RWPE1 (cell line): Measurements from ENCODE around the gene STYK1.

Experiments
- CTCF ChIA-PET: fragments of 350-600 bp; sonication (Branson Sonifier 250); formaldehyde crosslinking; extraction: SDS; loops from one replicate; lab custom pipeline; 2021; lab: Yijun Ruan, JAX
- POLR2A ChIA-PET: fragments of 400-600 bp; formaldehyde crosslinking; extraction: SDS; loops from one replicate; lab custom pipeline; 2020; ENCODE audit warnings: antibody characterized with exemption; ENCODE audit not compliant: low non-redundant PET; lab: Yijun Ruan, JAX
- DNase-seq: peaks from one replicate; pipeline ENCODE4 v3.0.0; 2012; ENCODE audit warnings: low spot score
- H3K27ac ChIP-seq: fragments of 450-650 bp; 2 replicates; pipeline ENCODE4 v1.5.1; 2017
- CTCF ChIP-seq: fragments of 450-650 bp; conservative IDR thresholded peaks from 2 replicates; pipeline ENCODE4 v1.5.1; 2017; ENCODE audit warnings: low read depth, mild to moderate bottlenecking

STYK1 gene

GRCh38 chr12:10571141-10571540, 102.7 kb downstream of the STYK1 start:
- no peak overlapping the region for H3K27ac ChIP-seq
- no peak for TF ChIP-seq CTCF
- no peak for DNase-seq
- POLR2A ChIA-PET: no interaction called here
- CTCF ChIA-PET: no interaction called here
